GM12892 (cell line): Measurements from ENCODE around the gene CDH23.

Experiments
- DNase-seq: peaks from one replicate; pipeline ENCODE4 v3.0.0; 2011; ENCODE audit not compliant: insufficient read length
- FAIRE-seq: peaks from 2 replicates; lab custom pipeline; 2011; peaks lifted over from hg19 to GRCh38; lab: Jason Lieb, UNC
- POLR2A ChIP-seq: IDR thresholded peaks from 2 replicates; pipeline ENCODE4 v1.6.1; 2011; ENCODE audit warnings: low read depth, low read length, control low read depth
- POLR2AphosphoS5 ChIP-seq: IDR thresholded peaks from 2 replicates; pipeline ENCODE4 v1.6.1; 2011; ENCODE audit warnings: low read depth, low read length, control low read depth
- TAF1 ChIP-seq: IDR thresholded peaks from 2 replicates; pipeline ENCODE4 v1.6.1; 2011; ENCODE audit warnings: low read depth, mild to moderate bottlenecking, control low read depth, low read length, borderline replicate concordance

Gene CDH23

DNA sequence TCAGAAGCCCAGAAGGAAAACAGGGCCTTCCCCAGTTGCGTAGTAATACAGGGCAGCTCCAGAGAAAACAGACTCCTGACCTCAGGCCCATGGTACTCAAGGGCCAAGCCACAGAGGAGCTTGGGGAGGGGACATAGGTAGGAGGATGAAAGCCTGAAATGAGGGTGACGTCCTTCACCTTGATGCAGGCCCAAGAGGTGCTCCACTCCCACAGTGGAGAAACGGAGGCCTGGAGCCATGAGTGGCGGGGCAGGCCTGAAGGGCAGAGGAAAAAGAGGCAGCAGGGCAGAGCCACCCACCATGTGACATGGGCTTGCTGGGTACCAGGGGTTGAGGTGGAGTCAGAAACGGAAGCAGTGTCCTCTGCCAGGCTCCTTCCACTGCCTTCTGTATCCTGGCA lies 239.9 kb downstream of the CDH23 start:
- FAIRE-seq, result no peak
- DNase-seq, result no peak
- TF ChIP-seq TAF1, result no peak
- no peak for TF ChIP-seq POLR2A
- TF ChIP-seq POLR2AphosphoS5, result no peak

DNA sequence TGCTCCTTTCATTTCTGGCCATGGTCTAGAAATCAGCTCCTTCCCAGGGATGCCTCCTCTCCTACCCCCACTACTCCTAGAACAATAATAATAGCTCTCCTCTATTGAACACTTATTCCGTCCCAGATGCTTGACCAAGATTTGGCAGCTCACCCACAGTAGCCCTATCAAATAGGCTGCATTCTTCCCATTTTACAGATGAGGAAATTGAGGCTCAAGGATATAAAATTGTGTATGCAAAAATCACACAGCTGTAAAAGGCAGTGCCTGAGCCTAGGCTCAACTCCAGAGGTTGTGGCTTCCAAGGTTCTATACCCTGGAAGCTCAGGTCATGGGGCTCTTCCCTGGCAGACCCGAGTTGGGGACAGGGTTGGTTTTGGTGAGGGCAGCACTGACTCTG lies 240.6 kb downstream of the CDH23 start:
- DNase-seq, result no peak
- FAIRE-seq, result no peak
- TF ChIP-seq POLR2A (no peak), POLR2AphosphoS5 (no peak), TAF1 (no peak)

DNA sequence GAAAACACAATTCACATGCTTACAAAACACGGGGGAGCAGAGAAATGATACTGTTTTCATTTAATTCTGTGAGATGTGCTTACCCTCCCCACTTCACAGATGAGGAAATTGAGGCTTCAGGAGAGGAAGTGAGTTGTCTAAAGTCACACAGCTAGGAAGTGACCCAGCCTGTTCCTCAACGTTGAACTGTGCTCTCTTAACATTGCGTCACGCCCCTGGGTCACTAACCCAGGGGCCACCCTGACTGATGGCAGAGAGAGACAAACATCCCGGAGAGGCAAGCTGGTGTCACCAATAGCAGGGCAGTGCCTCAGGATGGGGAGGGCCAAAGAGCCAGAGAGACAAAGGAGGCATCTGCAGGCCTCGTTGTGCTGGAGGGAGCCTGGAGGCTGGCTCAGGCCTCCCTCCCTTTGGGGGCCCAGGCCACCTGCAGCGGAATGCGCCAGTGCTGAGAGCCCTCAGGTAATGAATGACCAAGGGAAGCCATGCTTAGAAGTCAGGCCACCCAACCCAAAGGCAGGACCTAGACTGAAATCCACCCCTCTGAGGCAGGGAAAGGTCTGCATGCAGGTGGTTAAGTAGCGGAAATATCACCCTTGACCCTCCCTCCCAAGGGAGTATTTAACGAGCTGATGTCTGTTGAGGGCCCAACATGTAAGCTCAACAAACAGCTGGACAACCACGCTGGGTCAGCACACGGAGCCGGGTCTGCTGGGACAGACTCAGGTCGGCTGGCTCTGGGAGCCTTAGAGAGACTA lies 241.5 kb downstream of the CDH23 start:
- FAIRE-seq, result no peak
- no peak for TF ChIP-seq POLR2AphosphoS5
- TF ChIP-seq TAF1, result no peak
- TF ChIP-seq POLR2A, result no peak
- no peak for DNase-seq

DNA sequence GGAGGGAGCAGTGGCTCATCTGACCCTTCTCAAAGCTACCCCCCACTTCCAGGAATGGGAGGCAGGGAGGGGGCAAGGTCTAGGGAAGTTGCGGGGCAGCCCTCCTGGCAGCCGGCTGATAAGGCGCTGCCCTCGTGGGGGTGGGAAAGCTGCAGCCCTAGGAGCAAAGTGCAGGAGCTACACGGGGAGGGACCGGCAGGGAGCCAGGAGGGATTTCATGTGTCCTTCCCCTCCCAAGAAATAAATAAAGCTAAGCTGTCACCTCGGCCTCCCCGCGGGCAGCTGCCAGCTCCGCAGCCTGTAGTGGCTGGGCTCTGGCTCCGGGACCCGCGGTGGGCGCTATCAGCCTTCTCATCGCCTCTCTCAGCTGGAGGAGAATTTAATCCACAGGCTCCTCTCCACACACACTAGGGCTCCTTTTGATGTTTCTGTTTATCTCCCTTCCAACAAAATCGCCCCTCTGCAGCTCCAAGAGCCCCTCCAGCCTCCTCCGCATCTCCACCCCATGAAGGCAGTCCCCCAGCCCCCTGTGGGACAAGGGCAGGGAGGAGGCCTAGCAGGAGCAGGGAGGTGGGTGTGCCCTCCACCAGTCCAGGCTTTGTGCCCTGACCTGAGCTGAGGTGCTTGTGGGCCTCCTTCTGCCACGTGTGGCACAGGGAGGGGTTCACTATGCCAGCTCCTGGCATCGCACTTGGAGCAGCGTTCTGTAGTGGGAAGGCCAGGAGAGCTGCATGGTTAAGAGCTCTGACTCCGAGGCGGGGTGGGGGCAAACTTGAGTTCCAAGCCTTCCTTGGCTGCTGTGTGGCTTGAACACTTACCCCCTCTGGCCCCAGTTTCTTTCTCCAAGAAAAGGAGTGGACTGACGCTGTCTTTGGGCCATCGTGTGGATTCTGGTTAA lies 242.4 kb downstream of the CDH23 start:
- DNase-seq, result no peak
- TF ChIP-seq POLR2AphosphoS5 (no peak), TAF1 (no peak), POLR2A (no peak)
- no peak for FAIRE-seq

DNA sequence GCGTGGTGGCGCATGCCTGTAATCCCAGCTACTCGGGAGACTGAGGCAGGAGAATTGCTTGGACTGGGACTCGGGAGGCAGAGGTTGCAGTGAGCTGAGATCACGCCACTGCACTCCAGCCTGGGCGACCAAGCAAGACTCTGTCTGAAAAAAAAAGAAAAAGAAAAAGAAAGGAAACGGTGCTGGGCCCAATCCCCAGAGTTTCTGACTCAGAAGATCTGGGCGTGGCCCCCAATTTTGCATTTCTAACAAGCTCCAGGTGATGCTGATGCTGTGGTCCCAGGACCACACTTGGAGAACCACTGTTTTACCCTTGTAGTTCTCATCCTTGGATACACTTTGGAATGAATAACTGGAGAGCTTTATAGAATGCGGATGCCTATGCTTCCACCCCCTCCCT lies 243.9 kb downstream of the CDH23 start:
- no peak for FAIRE-seq

DNA sequence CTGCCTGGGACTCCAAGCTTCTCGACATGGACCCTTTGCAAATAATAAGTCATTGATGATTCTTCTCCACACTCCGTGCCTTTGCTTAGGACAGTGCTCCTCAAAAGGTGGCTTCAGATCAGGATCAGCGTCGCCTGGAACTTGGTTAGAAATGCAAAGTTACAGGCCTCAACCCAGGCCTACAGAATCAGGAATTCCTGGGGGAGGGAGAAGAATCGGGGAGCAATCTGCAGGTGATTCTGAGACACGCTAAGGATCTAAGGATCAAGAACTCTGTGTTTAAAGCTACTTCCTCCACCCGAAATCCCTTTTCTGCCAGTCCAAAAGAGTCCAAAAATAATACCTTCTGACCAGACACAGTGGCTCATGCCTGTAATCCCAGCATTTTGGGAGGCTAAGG lies 244.7 kb downstream of the CDH23 start:
- no peak for FAIRE-seq
- DNase-seq, result no peak
- TF ChIP-seq POLR2AphosphoS5, result no peak
- TF ChIP-seq POLR2A, result no peak
- no peak for TF ChIP-seq TAF1

More for the DNA sequence above, 243.9 kb downstream of the CDH23 start:
- TF ChIP-seq TAF1 (no peak), POLR2A (no peak), POLR2AphosphoS5 (no peak)
- no peak for DNase-seq

DNA sequence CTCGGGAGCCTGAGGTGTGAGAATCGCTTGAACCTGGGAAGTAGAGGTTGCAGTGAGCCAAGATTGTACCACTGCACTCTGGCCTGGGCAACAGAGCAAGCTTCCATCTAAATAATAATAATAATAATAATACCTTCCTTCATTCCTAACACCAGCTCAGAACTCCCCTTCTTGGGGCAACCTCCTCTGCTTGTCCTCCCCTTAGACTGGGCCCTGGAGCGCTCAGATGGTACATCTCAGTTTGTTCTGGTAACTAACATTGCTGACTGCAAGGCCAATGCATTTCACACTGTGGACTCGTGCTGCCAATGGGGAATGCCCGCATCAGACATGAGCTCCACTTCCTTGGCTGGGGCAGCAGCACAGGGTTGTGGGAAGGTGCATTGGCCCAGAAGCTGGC lies 245.3 kb downstream of the CDH23 start:
- no peak for TF ChIP-seq TAF1
- TF ChIP-seq POLR2A, result no peak
- no peak for TF ChIP-seq POLR2AphosphoS5
- DNase-seq (no peak), FAIRE-seq (no peak)

DNA sequence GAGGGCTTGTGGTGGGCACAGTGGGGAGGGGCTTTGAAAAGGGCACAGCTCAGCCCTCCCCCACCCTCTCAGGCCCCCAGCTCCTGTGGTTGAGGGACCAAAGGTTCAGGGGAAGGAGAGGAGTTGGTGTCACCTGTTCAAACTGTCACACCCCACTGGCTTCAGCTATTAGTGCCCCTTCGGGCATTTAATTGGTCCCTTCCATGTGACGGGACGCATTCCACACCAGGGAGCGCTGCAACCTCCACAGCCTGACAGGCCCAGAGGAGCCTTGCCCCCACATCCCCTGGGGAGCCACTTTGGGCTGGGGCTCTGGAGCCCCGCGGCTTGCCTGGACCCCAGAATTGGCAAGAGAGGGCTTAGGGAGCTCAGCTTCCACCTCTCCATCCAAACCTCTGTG lies 247.2 kb downstream of the CDH23 start:
- FAIRE-seq, result no peak
- DNase-seq, result no peak
- TF ChIP-seq POLR2AphosphoS5, result no peak
- no peak for TF ChIP-seq TAF1
- TF ChIP-seq POLR2A, result no peak

DNA sequence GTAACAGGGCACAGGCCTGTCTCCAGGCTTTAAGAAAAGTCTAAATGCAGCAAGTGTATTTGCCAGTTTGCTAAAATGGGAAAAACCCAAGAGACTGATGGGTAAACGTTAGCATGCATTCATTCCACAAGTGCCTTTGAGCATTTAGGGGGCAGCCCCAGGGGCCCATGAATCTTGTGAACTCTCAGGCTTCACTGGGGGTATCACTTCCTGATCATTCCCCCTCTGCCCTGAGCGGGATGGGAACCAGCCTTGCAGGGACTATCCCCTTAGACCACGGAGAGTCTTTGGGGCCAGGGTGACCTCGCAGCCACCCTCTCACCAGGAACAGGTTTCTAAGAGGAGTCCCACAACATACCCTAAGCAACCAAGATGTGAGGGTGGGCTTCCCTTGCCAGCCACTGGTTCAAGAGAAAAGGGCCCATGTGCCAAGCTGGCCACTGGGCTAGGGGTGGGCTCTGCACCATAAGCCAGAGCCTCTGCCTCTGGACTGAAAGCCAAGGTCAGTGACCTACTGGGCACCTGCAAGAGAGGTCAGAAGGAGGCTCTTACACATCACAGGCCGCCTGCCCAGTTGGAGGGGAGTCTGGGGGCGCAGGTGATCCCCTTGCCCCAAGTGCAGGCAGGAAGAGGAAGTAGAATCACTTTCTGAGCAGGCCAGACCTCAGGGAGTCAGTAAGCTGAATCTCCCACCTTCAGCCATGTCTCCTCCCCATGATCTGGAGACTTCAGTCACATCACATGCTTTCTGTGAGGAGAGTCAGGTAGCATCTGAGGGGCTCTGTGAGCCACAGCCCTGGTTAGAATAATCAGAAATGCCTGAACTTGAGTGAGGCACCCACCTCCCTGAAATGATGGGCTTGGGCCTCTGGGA lies 247.8 kb downstream of the CDH23 start:
- peak; percentile 43 for DNase-seq
- FAIRE-seq, result peak; percentile 77
- TF ChIP-seq POLR2A, result no peak
- TF ChIP-seq POLR2AphosphoS5, result no peak
- TF ChIP-seq TAF1, result no peak

DNA sequence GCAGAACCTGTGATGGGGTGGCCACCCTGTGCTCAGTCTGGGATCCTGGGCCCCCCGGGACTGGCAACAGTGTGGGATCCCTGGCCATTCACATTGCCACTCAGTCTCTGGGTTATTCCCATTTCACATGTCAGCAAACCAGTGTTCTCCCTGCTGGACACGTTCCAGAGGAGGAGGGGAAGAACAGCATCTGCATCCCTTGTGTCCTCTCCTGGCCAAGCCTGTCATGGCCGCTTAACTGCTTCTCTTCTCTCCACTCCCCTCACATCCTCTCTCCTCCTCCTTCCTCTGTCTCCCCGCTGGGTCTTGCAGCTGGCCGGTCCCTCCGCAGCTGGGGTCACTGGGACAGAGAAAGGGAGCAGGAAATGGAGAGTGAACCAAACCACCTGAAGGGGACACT lies 248.5 kb downstream of the CDH23 start:
- TF ChIP-seq POLR2AphosphoS5, result no peak
- TF ChIP-seq TAF1, result no peak
- TF ChIP-seq POLR2A, result no peak
- FAIRE-seq, result no peak

DNA sequence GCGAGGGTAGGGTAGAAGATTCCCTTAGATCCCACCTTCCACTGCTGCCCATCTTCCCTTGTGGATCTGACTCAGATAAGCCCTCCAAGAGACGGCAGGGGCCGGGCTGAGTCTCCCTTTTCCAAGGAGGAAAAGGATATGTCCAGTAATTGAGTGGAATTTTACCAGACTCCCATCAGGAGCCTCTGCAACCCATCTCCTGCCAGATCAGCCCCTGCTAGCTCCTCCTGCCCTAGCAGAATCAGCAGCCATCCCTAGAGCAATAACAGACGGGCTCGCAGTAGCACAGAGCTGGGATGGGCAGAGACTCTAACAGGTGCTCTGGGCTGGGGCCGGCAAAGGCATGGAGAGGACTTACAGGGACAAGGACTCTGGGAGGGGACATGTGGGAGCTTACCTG lies 249.3 kb downstream of the CDH23 start:
- TF ChIP-seq TAF1 (no peak), POLR2AphosphoS5 (no peak), POLR2A (no peak)
- FAIRE-seq (no peak), DNase-seq (no peak)

More for the DNA sequence above, 248.5 kb downstream of the CDH23 start:
- DNase-seq, result no peak
